Raji (cell line): ENCODE measurements around the gene HOXA11.

Source experiments
- POLR2A ChIP-seq: IDR thresholded peaks from 2 replicates; pipeline ENCODE4 v1.6.1; 2011; ENCODE audit warnings: low read depth, low read length, control low read depth; ENCODE audit not compliant: insufficient read depth

HOXA11 gene

GRCh38 chr7:27164367-27165088 is 20.5 kb downstream of the HOXA11 start:
- no peak for TF ChIP-seq POLR2A

- no peak for TF ChIP-seq POLR2A
Measured at GRCh38 chr7:27164045-27164366, 21.0 kb downstream of the HOXA11 start.

- no peak for TF ChIP-seq POLR2A
Measured at GRCh38 chr7:27163288-27164044, 21.6 kb downstream of the HOXA11 start.

GRCh38 chr7:27162561-27163287 is 22.3 kb downstream of the HOXA11 start:
- TF ChIP-seq POLR2A: no peak

GRCh38 chr7:27161721-27162560 is 23.1 kb downstream of the HOXA11 start:
- no peak for TF ChIP-seq POLR2A

- TF ChIP-seq POLR2A: no peak
Measured at GRCh38 chr7:27161214-27161720, 23.8 kb downstream of the HOXA11 start.

- TF ChIP-seq POLR2A: no peak
Measured at GRCh38 chr7:27160546-27161213, 24.4 kb downstream of the HOXA11 start.

- no peak for TF ChIP-seq POLR2A
Measured at GRCh38 chr7:27160145-27160545, 24.9 kb downstream of the HOXA11 start.

- TF ChIP-seq POLR2A: no peak
Measured at GRCh38 chr7:27159266-27160144, 25.5 kb downstream of the HOXA11 start.

GRCh38 chr7:27158436-27159265 is 26.4 kb downstream of the HOXA11 start:
- no peak for TF ChIP-seq POLR2A

GRCh38 chr7:27157702-27158431 is 27.2 kb downstream of the HOXA11 start:
- no peak for TF ChIP-seq POLR2A
